WERI-Rb-1 (cell line): ENCODE data around the gene ASAP3.

Experiments
- DNase-seq: peaks from one replicate; pipeline ENCODE4 v3.0.0-alpha.2; 2020
- H3K27ac ChIP-seq: fragments of 250-450 bp; sonication (Bioruptor Pico); 2 replicates; pipeline ENCODE4 v1.5.1; 2020; ENCODE audit warnings: mild to moderate bottlenecking, moderate library complexity
- H3K27me3 ChIP-seq: fragments of 250-450 bp; sonication (Bioruptor Pico); 2 replicates; pipeline ENCODE4 v1.5.1; 2021; ENCODE audit warnings: mild to moderate bottlenecking, low read depth, moderate library complexity; ENCODE audit not compliant: insufficient read depth, severe bottlenecking
- H3K36me3 ChIP-seq: fragments of 250-450 bp; sonication (Bioruptor Pico); 2 replicates; pipeline ENCODE4 v1.5.1; 2020; ENCODE audit warnings: mild to moderate bottlenecking, moderate library complexity
- H3K4me3 ChIP-seq: 2 replicates; pipeline ENCODE4 v1.5.1; 2011; ENCODE audit warnings: low read depth, mild to moderate bottlenecking, control low read depth, low read length
- H3K9me3 ChIP-seq: fragments of 250-450 bp; sonication (Bioruptor Pico); 2 replicates; pipeline ENCODE4 v1.5.1; 2021; ENCODE audit warnings: mild to moderate bottlenecking, moderate library complexity; ENCODE audit not compliant: severe bottlenecking
- CTCF ChIP-seq: IDR thresholded peaks from 2 replicates; pipeline ENCODE4 v1.5.1; 2011; ENCODE audit warnings: low read depth, mild to moderate bottlenecking, control low read depth, inconsistent platforms, low read length

The ASAP3 gene

GRCh38 chr1:23470282-23471070, 13.5 kb downstream of the ASAP3 start:
- DNase-seq, result no peak
- no peaks in the 10 kb centered on the region for H3K9me3 ChIP-seq
- H3K4me3 ChIP-seq, result no peak overlapping the region
- H3K27ac ChIP-seq, result no peak overlapping the region
- no peaks in the 10 kb centered on the region for H3K36me3 ChIP-seq
- H3K27me3 ChIP-seq, result no peaks in the 10 kb centered on the region
- no peak for TF ChIP-seq CTCF

GRCh38 chr1:23469372-23469982, 14.5 kb downstream of the ASAP3 start:
- no peak overlapping the region for H3K27ac ChIP-seq
- H3K9me3 ChIP-seq, result no peaks in the 10 kb centered on the region
- no peaks in the 10 kb centered on the region for H3K36me3 ChIP-seq
- no peaks in the 10 kb centered on the region for H3K27me3 ChIP-seq
- TF ChIP-seq CTCF, result no peak
- H3K4me3 ChIP-seq, result no peak overlapping the region
- no peak for DNase-seq

- Histone ChIP-seq H3K9me3 (no peaks in the 10 kb centered on the region), H3K27me3 (no peaks in the 10 kb centered on the region), H3K36me3 (no peaks in the 10 kb centered on the region), H3K27ac (no peak overlapping the region), H3K4me3 (no peak overlapping the region)
- no peak for TF ChIP-seq CTCF
- no peak for DNase-seq
Measured at GRCh38 chr1:23466423-23466989, 17.5 kb downstream of the ASAP3 start.

GRCh38 chr1:23463286-23463685, 20.7 kb downstream of the ASAP3 start:
- H3K27ac ChIP-seq, result no peak overlapping the region
- H3K36me3 ChIP-seq, result no peaks in the 10 kb centered on the region
- no peaks in the 10 kb centered on the region for H3K27me3 ChIP-seq
- DNase-seq, result no peak
- H3K4me3 ChIP-seq, result no peak overlapping the region
- no peaks in the 10 kb centered on the region for H3K9me3 ChIP-seq
- no peak for TF ChIP-seq CTCF

- Histone ChIP-seq H3K36me3 (no peaks in the 10 kb centered on the region), H3K4me3 (no peak overlapping the region)
Measured at GRCh38 chr1:23462766-23463165, 21.2 kb downstream of the ASAP3 start.

More at GRCh38 chr1:23462766-23463165, 21.2 kb downstream of the ASAP3 start:
- Histone ChIP-seq H3K27me3 (no peaks in the 10 kb centered on the region), H3K9me3 (no peaks in the 10 kb centered on the region), H3K27ac (no peak overlapping the region)
- DNase-seq, result no peak
- no peak for TF ChIP-seq CTCF
